HUES6 (cell line): ENCODE measurements around the gene ELANE.

Experiments
- H3K27ac ChIP-seq: 2 replicates; pipeline ENCODE4 v1.7.0; 2013; ENCODE audit warnings: low read depth, mild to moderate bottlenecking, low read length, inconsistent platforms
- H3K27me3 ChIP-seq: 2 replicates; pipeline ENCODE4 v1.6.1; 2013; ENCODE audit warnings: low read length; ENCODE audit not compliant: control insufficient read depth, insufficient read depth
- H3K36me3 ChIP-seq: 2 replicates; pipeline ENCODE4 v1.6.1; 2013; ENCODE audit warnings: low read length; ENCODE audit not compliant: control insufficient read depth, insufficient read depth
- H3K4me1 ChIP-seq: 2 replicates; pipeline ENCODE4 v1.6.1; 2013; ENCODE audit warnings: low read length; ENCODE audit not compliant: control insufficient read depth, insufficient read depth
- H3K4me3 ChIP-seq: 2 replicates; pipeline ENCODE4 v1.5.1; 2013; ENCODE audit warnings: low read depth, low read length
- H3K9ac ChIP-seq: one replicate; pipeline ENCODE4 v1.6.1; 2013; ENCODE audit warnings: mild to moderate bottlenecking, low read length
- H3K9me3 ChIP-seq: 2 replicates; pipeline ENCODE4 v1.6.1; 2013; ENCODE audit warnings: low read depth, low read length; ENCODE audit not compliant: control insufficient read depth, insufficient read depth

ELANE gene

DNA sequence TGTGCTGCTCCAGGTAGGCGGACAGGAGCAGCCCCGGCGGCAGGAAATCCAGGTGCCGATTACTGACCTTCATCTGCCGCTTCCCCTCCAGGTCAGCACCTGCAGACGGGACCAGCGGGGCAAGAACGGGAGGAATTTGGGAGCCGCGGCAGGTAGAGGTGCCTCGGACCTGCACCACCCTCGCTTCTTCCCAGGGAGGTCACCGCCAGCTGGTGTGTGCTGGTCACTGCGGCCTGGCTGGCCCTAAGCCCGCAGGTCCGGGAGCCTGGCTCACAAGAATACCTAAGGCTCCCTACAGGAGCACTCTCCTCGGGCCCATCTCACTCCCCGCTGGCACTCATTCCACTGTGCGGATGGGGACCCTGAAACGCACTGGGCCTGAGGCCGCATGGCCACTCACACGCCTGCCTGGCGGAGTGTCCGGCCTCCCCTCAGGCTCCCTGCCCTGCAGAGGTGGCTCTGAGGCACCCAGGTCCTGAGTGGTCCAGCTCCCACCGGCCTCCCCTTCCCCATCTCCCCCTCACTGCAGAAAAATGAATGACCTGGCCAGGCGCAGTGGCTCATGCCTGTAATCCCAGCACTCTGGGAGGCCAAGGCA is 45.4 kb downstream of the ELANE start:
- Histone ChIP-seq H3K27me3 (no peaks in the 10 kb centered on the region), H3K4me3 (no peak overlapping the region), H3K4me1 (peaks cover 15% of the 10 kb centered on the region), H3K9me3 (no peaks in the 10 kb centered on the region), H3K27ac (no peak overlapping the region), H3K9ac (no peak overlapping the region), H3K36me3 (peaks cover 16% of the 10 kb centered on the region)

DNA sequence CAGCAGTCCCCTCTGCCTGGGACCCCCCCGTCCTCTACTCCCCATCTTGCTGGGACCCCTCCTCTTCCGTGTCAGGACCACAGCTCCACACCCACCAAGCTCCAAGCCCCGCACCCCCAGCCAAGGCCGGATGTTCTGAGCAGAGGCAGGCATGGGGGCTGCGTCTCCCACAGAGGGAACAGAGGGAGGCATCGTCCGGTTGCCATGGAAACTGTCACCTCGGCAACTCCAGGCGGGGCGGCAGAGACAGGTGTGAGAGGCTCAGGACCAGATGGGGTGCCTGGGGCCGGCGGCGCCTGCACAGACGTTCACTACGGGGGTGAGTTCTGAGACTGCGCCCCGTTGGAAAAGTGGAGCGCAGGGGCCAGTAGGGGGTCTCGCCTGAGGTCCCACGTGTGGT is 46.6 kb downstream of the ELANE start:
- Histone ChIP-seq H3K9me3 (no peaks in the 10 kb centered on the region), H3K4me3 (no peak overlapping the region), H3K36me3 (peaks cover 16% of the 10 kb centered on the region), H3K27ac (no peak overlapping the region), H3K27me3 (no peaks in the 10 kb centered on the region), H3K4me1 (peaks cover 15% of the 10 kb centered on the region), H3K9ac (no peak overlapping the region)

DNA sequence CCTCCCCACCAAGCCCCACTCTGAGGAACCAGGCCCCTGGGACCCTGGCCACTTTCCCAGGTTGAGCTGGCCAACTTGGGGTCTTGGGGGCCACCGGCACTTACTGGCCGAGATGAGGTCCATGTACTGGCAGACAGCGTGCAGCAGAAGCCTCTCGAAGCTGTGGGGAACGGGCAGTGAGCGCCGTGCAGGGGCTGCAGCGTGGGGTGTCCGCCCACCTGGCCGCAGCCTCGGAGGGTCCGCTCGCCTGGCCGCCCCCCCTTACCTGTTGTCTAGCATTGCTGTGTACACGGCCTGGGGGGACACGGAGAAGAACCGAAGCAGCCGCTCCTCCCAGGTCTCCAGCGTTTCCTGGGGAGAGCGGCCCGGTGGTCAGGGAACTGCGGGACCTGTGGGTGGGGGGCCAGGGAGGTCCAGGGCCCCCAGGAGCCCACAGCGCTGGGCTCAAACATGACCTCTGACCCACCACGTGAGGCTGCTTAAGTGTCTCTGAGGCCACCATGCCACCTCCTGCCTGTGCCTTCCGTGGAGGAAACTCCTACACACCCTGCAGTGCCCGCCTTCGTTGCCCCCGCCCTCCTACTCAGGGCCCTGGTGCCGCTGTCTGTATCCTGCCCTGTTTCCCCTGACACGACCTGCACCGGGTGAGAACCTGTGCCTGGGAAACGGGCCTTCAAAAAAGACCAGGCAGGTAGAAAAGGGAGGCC is 47.4 kb downstream of the ELANE start:
- Histone ChIP-seq H3K27me3 (no peaks in the 10 kb centered on the region), H3K36me3 (peaks cover 16% of the 10 kb centered on the region), H3K4me1 (peaks cover 15% of the 10 kb centered on the region), H3K27ac (no peak overlapping the region), H3K4me3 (no peak overlapping the region), H3K9me3 (no peaks in the 10 kb centered on the region), H3K9ac (no peak overlapping the region)

DNA sequence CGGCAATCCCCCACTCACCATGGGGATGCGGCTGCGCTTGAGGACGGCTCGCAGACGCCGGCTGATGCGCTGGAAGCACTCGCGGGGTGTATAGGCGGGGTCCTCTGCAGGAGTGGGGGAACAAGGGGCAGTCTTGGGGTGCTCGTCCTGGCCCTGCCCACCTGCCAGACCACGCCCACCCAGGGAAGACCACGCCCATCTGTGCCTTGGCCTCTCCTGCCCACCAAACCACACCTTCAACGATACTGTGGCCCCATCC is 47.9 kb downstream of the ELANE start:
- H3K4me3 ChIP-seq = no peak overlapping the region
- H3K4me1 ChIP-seq = peaks cover 15% of the 10 kb centered on the region
- H3K36me3 ChIP-seq = peaks cover 16% of the 10 kb centered on the region
- no peaks in the 10 kb centered on the region for H3K9me3 ChIP-seq
- no peak overlapping the region for H3K9ac ChIP-seq
- H3K27ac ChIP-seq = no peak overlapping the region
- no peaks in the 10 kb centered on the region for H3K27me3 ChIP-seq

DNA sequence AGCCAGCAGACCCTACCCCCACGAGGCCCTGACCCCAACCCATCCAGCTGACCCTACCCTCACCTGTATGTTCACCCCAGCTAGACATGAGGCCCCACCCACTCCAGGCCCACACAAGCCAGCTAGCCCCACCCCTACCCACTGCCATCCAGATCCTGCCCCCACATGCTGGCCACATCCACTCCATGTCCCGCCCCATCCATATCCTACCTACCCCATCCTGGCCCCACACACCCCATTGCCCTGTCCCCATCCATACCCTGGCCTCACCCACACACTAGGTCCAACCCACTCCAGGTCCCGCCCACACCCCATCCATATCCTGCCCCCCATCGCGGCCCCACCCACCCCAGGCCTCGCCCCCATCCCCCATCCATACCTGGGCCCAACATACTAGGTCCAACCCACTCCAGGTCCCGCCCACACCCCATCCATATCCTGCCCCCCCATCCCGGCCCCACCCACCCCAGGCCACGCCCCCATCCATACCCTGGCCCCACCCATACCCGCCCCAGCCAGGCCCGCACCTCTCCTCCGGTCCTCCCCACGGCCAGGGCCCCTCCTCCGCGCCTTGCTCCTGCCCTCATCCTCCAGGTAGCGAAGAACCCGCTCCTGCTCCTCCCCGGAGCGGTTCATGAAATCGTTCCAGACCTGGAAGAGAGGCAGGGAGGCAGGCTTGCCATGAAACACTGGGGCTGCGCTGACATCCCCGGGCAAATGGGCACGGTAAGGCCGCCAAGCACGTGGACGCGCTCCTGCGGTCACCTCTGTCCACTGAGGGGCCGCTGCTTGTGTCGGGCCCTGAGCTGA is 48.4 kb downstream of the ELANE start:
- H3K9me3 ChIP-seq = no peaks in the 10 kb centered on the region
- no peaks in the 10 kb centered on the region for H3K27me3 ChIP-seq
- peaks cover 16% of the 10 kb centered on the region for H3K36me3 ChIP-seq
- H3K4me3 ChIP-seq = no peak overlapping the region
- no peak overlapping the region for H3K27ac ChIP-seq
- no peak overlapping the region for H3K9ac ChIP-seq
- H3K4me1 ChIP-seq = peaks cover 11% of the 10 kb centered on the region

DNA sequence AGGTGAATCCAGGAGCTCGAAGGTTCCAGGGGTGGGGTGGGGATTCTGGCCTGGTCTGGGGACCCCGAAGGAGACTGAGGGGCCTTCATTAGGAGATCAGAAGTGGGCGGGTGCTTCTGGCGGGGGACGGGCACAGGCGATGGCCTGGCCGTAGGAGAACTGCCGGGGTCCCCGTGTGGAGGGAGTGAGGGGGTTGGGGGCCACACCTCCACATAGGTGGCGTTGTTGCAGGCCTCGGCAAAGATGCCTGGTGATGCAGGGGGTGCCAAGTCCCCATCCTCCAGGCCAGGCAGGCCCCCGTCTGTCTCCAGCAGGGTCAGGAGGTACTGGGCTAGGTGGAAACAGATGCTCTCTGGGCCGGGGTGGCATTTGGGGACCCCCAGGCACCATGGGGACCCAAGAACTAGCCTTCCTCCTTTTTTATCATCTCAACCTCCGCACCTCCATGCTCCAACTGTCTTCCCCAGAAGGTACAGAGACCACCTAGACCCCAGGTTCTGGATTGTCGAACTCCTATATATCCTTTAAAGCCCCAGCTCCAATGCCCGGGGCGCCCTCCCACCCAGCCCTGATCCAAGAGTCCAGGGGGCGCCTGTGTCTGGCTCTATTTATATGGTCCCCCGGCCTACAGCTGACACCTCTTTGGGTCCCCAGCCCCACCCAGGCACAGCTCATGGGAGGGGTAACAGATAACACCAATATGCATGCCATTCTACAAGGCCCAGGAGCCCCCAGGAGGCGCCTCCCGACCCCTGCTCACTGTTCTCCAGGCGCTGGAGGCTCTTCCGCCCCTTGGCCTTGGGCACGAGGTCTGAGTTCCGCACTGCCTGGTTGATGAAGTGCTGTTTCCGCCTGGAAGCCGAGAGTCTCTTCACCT is 49.4 kb downstream of the ELANE start:
- Histone ChIP-seq H3K27ac (no peak overlapping the region), H3K4me1 (peaks cover 10% of the 10 kb centered on the region), H3K4me3 (no peak overlapping the region), H3K9me3 (no peaks in the 10 kb centered on the region), H3K9ac (no peak overlapping the region), H3K36me3 (peaks cover 16% of the 10 kb centered on the region), H3K27me3 (no peaks in the 10 kb centered on the region)

DNA sequence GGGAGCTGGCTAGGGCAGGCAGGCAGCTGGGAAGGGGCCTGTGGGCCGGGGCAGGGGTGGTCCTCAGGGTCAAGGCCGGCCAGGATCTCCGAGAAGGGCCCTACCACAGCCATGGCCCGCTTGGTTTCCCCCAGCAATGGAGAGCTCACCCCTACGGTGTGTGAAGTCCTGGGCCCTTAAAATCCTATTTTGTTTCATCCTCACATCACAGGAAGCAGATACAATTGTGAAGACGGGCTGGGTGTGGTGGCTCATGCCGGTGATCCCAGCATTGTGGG is 49.9 kb downstream of the ELANE start:
- Histone ChIP-seq H3K27ac (no peak overlapping the region), H3K27me3 (no peaks in the 10 kb centered on the region), H3K36me3 (peaks cover 16% of the 10 kb centered on the region), H3K4me3 (no peak overlapping the region), H3K9ac (no peak overlapping the region), H3K9me3 (no peaks in the 10 kb centered on the region), H3K4me1 (peaks cover 10% of the 10 kb centered on the region)

DNA sequence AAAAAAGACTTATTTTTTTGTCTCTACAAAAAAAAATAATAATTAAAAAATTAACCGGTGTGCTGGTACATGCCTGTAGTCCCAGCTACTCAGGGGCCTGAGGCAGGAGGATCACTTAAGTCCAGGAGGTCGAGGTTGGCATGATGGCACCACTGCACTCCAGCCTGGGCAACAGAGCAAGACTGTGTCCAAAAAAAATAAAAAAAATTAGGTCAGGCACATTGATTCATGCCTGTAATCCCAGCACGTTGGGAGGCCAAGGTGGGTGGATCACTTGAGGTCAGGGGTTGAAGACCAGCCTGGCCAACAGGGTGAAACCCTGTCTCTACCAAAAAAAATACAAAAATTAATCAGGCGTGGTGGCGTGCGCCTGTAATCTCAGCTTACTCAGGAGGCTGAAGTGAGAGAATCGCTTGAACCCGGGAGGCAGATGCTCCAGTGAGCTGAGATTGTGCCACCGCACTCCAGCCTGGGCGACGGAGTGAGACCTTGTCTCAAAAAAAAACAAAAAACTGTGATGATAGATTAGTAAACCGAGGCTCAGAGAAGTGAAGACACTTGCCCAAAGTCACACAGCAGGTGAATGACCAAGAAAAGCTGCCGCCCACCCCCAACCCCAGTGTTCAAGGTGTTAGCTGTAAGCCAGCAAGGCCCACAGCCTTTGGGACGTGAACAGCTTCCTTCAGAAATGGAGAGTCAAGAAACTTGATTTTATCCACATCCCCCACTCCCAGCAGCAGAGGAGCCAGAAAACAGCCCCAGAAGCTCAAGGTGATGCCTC is 50.5 kb downstream of the ELANE start:
- H3K4me3 ChIP-seq = no peak overlapping the region
- H3K36me3 ChIP-seq = peaks cover 14% of the 10 kb centered on the region
- peaks cover 10% of the 10 kb centered on the region for H3K4me1 ChIP-seq
- H3K9ac ChIP-seq = no peak overlapping the region
- no peaks in the 10 kb centered on the region for H3K27me3 ChIP-seq
- H3K27ac ChIP-seq = no peak overlapping the region
- H3K9me3 ChIP-seq = no peaks in the 10 kb centered on the region

DNA sequence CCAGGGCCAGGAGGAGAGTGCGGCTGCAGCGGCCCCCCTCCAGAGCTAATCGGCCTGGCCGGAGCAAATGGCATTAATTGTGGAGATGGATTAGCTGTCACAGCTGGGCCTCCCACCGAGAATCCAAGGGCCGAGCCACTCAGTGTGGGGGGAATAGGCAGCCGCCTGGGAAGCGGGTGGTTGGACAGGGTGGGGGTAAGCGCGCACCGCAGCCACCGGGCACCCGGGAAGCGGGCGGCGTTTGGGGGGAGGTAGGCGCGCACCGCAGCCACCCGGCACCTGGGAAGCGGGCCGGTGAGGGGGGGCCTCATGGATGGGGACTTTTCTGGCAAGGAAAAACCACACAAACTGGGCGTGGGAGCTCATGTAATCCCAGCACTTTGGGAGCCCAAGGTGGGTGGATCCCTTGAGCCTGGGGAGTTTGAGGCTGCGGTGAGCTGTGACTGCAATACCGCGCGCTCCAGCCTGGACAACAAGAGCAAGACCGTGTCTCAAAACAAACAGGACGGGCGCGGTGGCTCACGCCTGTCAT is 51.2 kb downstream of the ELANE start:
- no peak overlapping the region for H3K4me3 ChIP-seq
- H3K27me3 ChIP-seq = no peaks in the 10 kb centered on the region
- H3K4me1 ChIP-seq = peaks cover 10% of the 10 kb centered on the region
- H3K27ac ChIP-seq = no peak overlapping the region
- no peak overlapping the region for H3K9ac ChIP-seq
- H3K36me3 ChIP-seq = peaks cover 14% of the 10 kb centered on the region
- no peaks in the 10 kb centered on the region for H3K9me3 ChIP-seq

DNA sequence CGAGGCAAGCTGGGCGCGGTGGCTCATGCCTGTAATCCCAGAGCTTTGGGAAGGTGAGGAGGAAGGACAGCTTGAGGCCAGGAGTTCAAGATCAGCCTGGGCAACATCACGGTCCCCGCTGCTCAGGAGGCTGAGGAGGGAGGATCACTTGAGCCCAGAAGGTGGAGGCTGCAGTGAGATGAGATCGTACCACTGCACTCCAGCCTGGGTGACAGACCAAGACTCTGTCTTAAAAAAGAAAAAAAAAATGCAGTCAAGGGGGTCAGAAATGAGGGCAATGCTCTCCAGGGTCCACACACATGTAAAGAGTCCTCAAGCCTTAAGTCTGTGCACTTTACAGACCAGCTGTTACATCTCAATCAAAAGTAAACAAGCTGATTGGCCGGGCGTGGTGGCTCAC is 52.4 kb downstream of the ELANE start:
- H3K27me3 ChIP-seq = no peaks in the 10 kb centered on the region
- no peaks in the 10 kb centered on the region for H3K9me3 ChIP-seq
- peaks cover 5% of the 10 kb centered on the region for H3K36me3 ChIP-seq
- H3K4me1 ChIP-seq = peaks cover 18% of the 10 kb centered on the region
- H3K4me3 ChIP-seq = no peak overlapping the region
- H3K9ac ChIP-seq = no peak overlapping the region
- no peak overlapping the region for H3K27ac ChIP-seq
